OCI-LY3 (cell line): Measurements from ENCODE around the gene PLAC8L1.

Experiments
- H2AFZ ChIP-seq: fragments of 200-600, 300-600 bp; shearing (Covaris generic); 2 replicates; pipeline ENCODE4 v1.6.0; 2014; ENCODE audit warnings: antibody characterized with exemption, low read depth, low read length
- H3K27ac ChIP-seq: fragments of 200-600, 300-600 bp; sonication (generic); 2 replicates; pipeline ENCODE4 v1.5.1; 2014; ENCODE audit warnings: mild to moderate bottlenecking, low read length, moderate library complexity, mixed read lengths
- H3K27me3 ChIP-seq: fragments of 200-600, 300-600 bp; sonication (generic); 2 replicates; pipeline ENCODE4 v1.6.1; 2014; ENCODE audit warnings: low read depth, low read length, mixed read lengths
- H3K36me3 ChIP-seq: fragments of 200-600, 300-600 bp; sonication (generic); replicated peaks from 2 replicates; pipeline ENCODE3; 2014; ENCODE audit warnings: low read depth, low read length, mixed read lengths
- H3K4me1 ChIP-seq: fragments of 300-600, 200-600 bp; sonication (generic); 2 replicates; pipeline ENCODE4 v1.6.1; 2014; ENCODE audit warnings: low read length, mixed read lengths
- H3K4me2 ChIP-seq: fragments of 200-600, 300-600 bp; sonication (generic); 2 replicates; pipeline ENCODE4 v1.6.1; 2014; ENCODE audit warnings: low read length, mixed read lengths
- H3K4me3 ChIP-seq: fragments of 300-600, 200-600 bp; sonication (generic); 2 replicates; pipeline ENCODE4 v1.5.1; 2014; ENCODE audit warnings: antibody characterized with exemption, mild to moderate bottlenecking, low read length, moderate library complexity
- H3K79me2 ChIP-seq: fragments of 300-600, 200-600 bp; shearing (Covaris generic); 2 replicates; pipeline ENCODE4 v1.6.1; 2014; ENCODE audit warnings: mild to moderate bottlenecking, low read length, mixed read lengths
- H3K9ac ChIP-seq: fragments of 300-600, 200-600 bp; shearing (Covaris generic); 2 replicates; pipeline ENCODE4 v1.6.0; 2014; ENCODE audit warnings: mild to moderate bottlenecking, low read length, moderate library complexity
- H3K9me3 ChIP-seq: fragments of 200-600, 300-600 bp; shearing (Covaris generic); 2 replicates; pipeline ENCODE4 v1.6.1; 2014; ENCODE audit warnings: low read length, mixed read lengths; ENCODE audit not compliant: insufficient read depth
- H4K20me1 ChIP-seq: fragments of 200-600, 300-600 bp; sonication (generic); 2 replicates; pipeline ENCODE4 v1.6.1; 2016; ENCODE audit warnings: low read length, mixed read lengths; ENCODE audit not compliant: insufficient read depth
- CTCF ChIP-seq: fragments of 200-600, 300-600 bp; sonication (generic); IDR thresholded peaks from 2 replicates; pipeline ENCODE4 v1.5.1; 2014; ENCODE audit warnings: antibody characterized with exemption, low read length, low read depth
- EZH2phosphoT487 ChIP-seq: fragments of 200-600 bp; shearing (Covaris generic); IDR thresholded peaks from 2 replicates; pipeline ENCODE4 v1.6.1; 2018; ENCODE audit warnings: antibody characterized with exemption, mixed run types, low read depth

The PLAC8L1 gene

GRCh38 chr5:146076455-146076854 is 28.9 kb downstream of the PLAC8L1 start:
- Histone ChIP-seq H3K4me1 (0 out of 2 replicates have a peak, but pooled peaks cover 3% of the 10 kb centered on the region), H4K20me1 (no peaks in the 10 kb centered on the region), H3K9ac (no peak overlapping the region), H3K9me3 (no peaks in the 10 kb centered on the region), H3K27me3 (no peaks in the 10 kb centered on the region), H3K4me2 (no peak overlapping the region), H2AFZ (no peak overlapping the region), H3K79me2 (no peaks in the 10 kb centered on the region), H3K4me3 (no peak overlapping the region), H3K27ac (no peak overlapping the region), H3K36me3 (no peaks in the 10 kb centered on the region)
- TF ChIP-seq CTCF, result no peak

- H3K36me3 ChIP-seq, result no peaks in the 10 kb centered on the region
- no peak overlapping the region for H3K27ac ChIP-seq
- TF ChIP-seq CTCF, result no peak
- no peak for TF ChIP-seq EZH2phosphoT487
- no peak overlapping the region for H3K9ac ChIP-seq
- H3K79me2 ChIP-seq, result no peaks in the 10 kb centered on the region
- no peaks in the 10 kb centered on the region for H3K27me3 ChIP-seq
- no peak overlapping the region for H2AFZ ChIP-seq
- H3K4me3 ChIP-seq, result no peak overlapping the region
- H4K20me1 ChIP-seq, result no peaks in the 10 kb centered on the region
- H3K4me1 ChIP-seq, result 0 out of 2 replicates have a peak, but pooled peaks cover 3% of the 10 kb centered on the region
- no peaks in the 10 kb centered on the region for H3K9me3 ChIP-seq
- H3K4me2 ChIP-seq, result no peak overlapping the region
Observed at GRCh38 chr5:146076028-146076427, 29.3 kb downstream of the PLAC8L1 start.

- no peaks in the 10 kb centered on the region for H3K9me3 ChIP-seq
- 0 out of 2 replicates have a peak, but pooled peaks cover 5% of the 10 kb centered on the region for H3K4me1 ChIP-seq
- H3K4me3 ChIP-seq, result no peak overlapping the region
- H3K9ac ChIP-seq, result no peak overlapping the region
- H3K79me2 ChIP-seq, result no peaks in the 10 kb centered on the region
- no peak overlapping the region for H2AFZ ChIP-seq
- H4K20me1 ChIP-seq, result no peaks in the 10 kb centered on the region
- TF ChIP-seq EZH2phosphoT487 (no peak), CTCF (no peak)
- H3K36me3 ChIP-seq, result no peaks in the 10 kb centered on the region
- no peak overlapping the region for H3K27ac ChIP-seq
- H3K27me3 ChIP-seq, result no peaks in the 10 kb centered on the region
- no peak overlapping the region for H3K4me2 ChIP-seq
Observed at GRCh38 chr5:146073239-146073900, 32.0 kb downstream of the PLAC8L1 start.

- TF ChIP-seq EZH2phosphoT487 (no peak), CTCF (no peak)
- Histone ChIP-seq H3K27me3 (no peaks in the 10 kb centered on the region), H3K4me3 (no peak overlapping the region), H3K9ac (no peak overlapping the region), H4K20me1 (no peaks in the 10 kb centered on the region), H2AFZ (no peak overlapping the region), H3K79me2 (no peaks in the 10 kb centered on the region), H3K36me3 (no peaks in the 10 kb centered on the region), H3K4me1 (0 out of 2 replicates have a peak, but pooled peaks cover 5% of the 10 kb centered on the region), H3K9me3 (no peaks in the 10 kb centered on the region), H3K4me2 (no peak overlapping the region), H3K27ac (no peak overlapping the region)
Observed at GRCh38 chr5:146072595-146072994, 32.8 kb downstream of the PLAC8L1 start.
